Astrocyte (in vitro differentiated cells and primary cell): Measurements from ENCODE around the gene MTUS2.

ENCODE experiments used
- CTCF ChIP-seq: IDR thresholded peaks from 2 replicates; pipeline ENCODE4 v1.5.1; 2011; ENCODE audit warnings: low read depth, mild to moderate bottlenecking, inconsistent platforms, low read length, moderate library complexity; ENCODE audit not compliant: insufficient read depth
- EZH2 ChIP-seq: IDR thresholded peaks from 2 replicates; pipeline ENCODE4 v1.6.1; 2012; ENCODE audit warnings: mild to moderate bottlenecking, low read length, inconsistent platforms; ENCODE audit not compliant: insufficient read depth

DNA sequence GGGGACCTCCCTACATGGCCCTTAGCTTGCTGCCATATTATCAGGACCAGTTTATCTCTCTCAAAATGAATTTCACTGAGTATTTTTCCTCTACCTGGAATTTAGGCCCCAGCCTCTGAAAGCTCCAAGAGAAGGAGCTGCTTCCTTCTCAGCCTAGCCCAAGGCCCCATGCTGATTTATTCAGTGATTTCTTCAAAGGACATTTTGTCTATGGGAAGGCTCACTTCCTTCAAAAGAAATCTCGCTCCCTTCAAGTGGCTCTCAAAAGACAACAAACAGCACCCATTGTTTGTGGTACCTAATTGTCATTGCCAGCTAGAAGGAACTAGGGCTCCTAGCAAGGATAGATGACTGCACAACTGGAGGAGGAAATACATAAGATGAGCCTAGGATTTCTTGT is 602.9 kb downstream of the MTUS2 start:
- no peak for TF ChIP-seq CTCF
- no peak for TF ChIP-seq EZH2
